ENCODE measurements around the gene TCF12.
A peak's percentile ranks its signal among the peaks of the same experiment; 100 is the strongest.

Gene TCF12

GRCh38 chr15:56963126-56963525, 44.7 kb downstream of the TCF12 start:
- H3K4me3 ChIP-seq (ENCODE audit: low read length), result no peak overlapping the region
- DNase-seq (ENCODE audit: low read depth), result no peak
- TF ChIP-seq CTCF (IDR thresholded peaks at IDR 0.05; ENCODE audit: insufficient read depth, low read depth, low read length, missing control alignments), result no peak

DNA sequence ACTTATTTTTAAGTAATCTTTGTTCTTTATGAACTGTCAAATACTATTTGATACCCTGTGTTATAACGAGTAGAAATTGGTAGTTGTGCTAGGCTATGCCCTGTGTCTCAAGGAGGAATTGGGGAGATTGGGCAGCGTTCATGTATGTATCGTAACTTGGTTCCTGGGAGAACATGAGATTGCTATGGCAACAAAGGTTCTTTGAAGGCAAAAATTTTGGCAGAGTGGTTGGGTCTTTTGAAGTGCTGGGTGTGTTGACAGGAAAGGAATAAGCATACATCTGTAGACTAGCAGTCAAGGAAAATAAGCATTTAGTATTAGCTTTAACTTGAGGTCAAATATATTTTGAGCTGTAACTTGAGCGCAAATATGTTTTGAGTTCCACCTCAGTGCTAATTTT, 45.3 kb downstream of the TCF12 start:
- H3K4me3 ChIP-seq (ENCODE audit: low read length), result no peak overlapping the region
- no peak for TF ChIP-seq CTCF (IDR thresholded peaks at IDR 0.05; ENCODE audit: insufficient read depth, low read depth, low read length, missing control alignments)
- DNase-seq (ENCODE audit: low read depth), result no peak

GRCh38 chr15:56964182-56964581, 45.7 kb downstream of the TCF12 start:
- no peak overlapping the region for H3K4me3 ChIP-seq (ENCODE audit: low read length)
- no peak for DNase-seq (ENCODE audit: low read depth)
- no peak for TF ChIP-seq CTCF (IDR thresholded peaks at IDR 0.05; ENCODE audit: insufficient read depth, low read depth, low read length, missing control alignments)

DNA sequence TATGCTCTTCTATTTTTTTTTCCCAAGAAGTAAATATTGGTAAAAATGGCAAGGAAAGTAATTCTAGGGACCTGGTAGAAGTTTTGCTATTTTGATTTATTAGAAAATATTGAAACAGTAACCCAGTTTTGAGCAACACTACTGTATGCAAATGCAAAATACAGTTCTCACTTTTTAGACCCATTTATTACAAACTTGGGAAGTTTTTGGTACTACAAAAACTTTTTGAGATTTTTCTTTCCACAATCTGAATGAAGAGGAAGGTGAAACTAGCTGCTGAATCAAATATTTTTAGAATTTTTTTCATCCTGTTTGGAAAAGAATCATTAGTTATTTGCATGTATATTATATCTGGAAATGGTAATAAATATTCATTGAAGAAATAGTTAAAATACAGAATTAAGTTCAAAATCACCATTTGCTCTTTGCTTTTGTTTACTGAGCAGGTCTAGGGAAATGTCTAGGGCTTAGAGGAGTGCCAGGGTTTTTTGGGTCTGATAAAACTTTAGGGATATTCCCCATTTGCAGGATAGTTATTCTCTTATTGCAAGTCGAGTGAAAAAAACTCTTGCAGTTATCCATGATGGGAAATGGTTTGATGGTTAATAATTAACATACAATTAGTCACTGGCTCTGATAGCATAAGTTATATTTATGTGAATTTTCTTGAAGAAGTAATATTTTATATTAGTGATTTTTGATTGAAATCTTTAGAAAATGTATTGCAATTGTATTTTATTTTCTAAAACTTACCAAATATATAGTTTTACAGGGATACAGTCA, 47.0 kb downstream of the TCF12 start:
- DNase-seq (ENCODE audit: low read depth), result no peak
- no peak overlapping the region for H3K4me3 ChIP-seq (ENCODE audit: low read length)
- no peak for TF ChIP-seq CTCF (IDR thresholded peaks at IDR 0.05; ENCODE audit: insufficient read depth, low read depth, low read length, missing control alignments)

DNA sequence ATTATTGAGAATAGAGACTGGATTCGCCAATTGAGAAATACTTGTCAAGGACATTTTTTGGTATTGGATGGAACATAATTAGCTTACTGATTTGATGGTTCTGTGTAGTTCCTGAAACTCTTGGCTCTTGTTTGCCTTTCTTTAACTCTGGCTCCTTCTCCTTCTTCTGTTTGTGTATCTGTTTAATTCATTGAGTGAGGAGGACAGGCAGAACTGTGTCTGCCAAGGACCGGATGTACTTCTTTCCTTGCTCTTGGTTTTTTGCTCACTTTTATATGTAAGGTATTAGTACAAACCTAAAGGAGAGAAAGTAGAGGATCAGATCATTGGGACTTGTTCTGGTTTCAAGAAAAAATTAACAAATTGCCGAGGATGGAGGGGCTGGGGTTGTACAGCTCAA, 48.9 kb downstream of the TCF12 start:
- no peak overlapping the region for H3K4me3 ChIP-seq (ENCODE audit: low read length)
- DNase-seq (ENCODE audit: low read depth), result no peak
- no peak for TF ChIP-seq CTCF (IDR thresholded peaks at IDR 0.05; ENCODE audit: insufficient read depth, low read depth, low read length, missing control alignments)

GRCh38 chr15:56968256-56968655, 49.8 kb downstream of the TCF12 start:
- no peak for DNase-seq (ENCODE audit: low read depth)
- TF ChIP-seq CTCF (IDR thresholded peaks at IDR 0.05; ENCODE audit: insufficient read depth, low read depth, low read length, missing control alignments), result no peak

GRCh38 chr15:56968821-56969220, 50.4 kb downstream of the TCF12 start:
- TF ChIP-seq CTCF (IDR thresholded peaks at IDR 0.05; ENCODE audit: insufficient read depth, low read depth, low read length, missing control alignments), result no peak
- DNase-seq (ENCODE audit: low read depth), result peak; percentile 32
- H3K4me3 ChIP-seq (ENCODE audit: low read length), result peak overlapping the region; percentile 34

More at GRCh38 chr15:56968256-56968655, 49.8 kb downstream of the TCF12 start:
- no peak overlapping the region for H3K4me3 ChIP-seq (ENCODE audit: low read length)

Measured in epithelial cell of esophagus (primary cell).